MCF 10A (cell line): Measurements from ENCODE around the gene MISFA. TPM values are rescaled to one million over a fixed set of nuclear protein-coding genes. Genes with fewer than 3 reads are reported as not detected.

Experiments
- BruUV-seq: library from RNA; stranded (reverse); fragments of 400-500 nt; replicated peaks from 2 replicates; lab custom pipeline; 2021; lab: Mats Ljungman, UMichigan
- CTCF ChIA-PET: fragments of 300-600 bp; sonication (Branson Sonifier 250); formaldehyde crosslinking; extraction: SDS; loops from one replicate; lab custom pipeline; 2021; ENCODE audit warnings: antibody characterized with exemption, inconsistent platforms; lab: Yijun Ruan, JAX
- POLR2A ChIA-PET: fragments of 300-600, 350-650 bp; sonication (Branson Sonifier 250); formaldehyde crosslinking; extraction: SDS; loops from one replicate; lab custom pipeline; 2020; ENCODE audit warnings: antibody characterized with exemption, inconsistent platforms; lab: Yijun Ruan, JAX
- DNase-seq: peaks from one replicate; pipeline ENCODE4 v3.0.0-alpha.2; 2018; ENCODE audit not compliant: unreplicated experiment
- H3K27ac Mint-ChIP-seq: one replicate; pipeline ENCODE4 v1.8.0; 2022; ENCODE audit warnings: mild to moderate bottlenecking, low read depth, mixed read lengths; ENCODE audit not compliant: unreplicated experiment
- H3K27me3 Mint-ChIP-seq: one replicate; pipeline ENCODE4 v1.8.0; 2022; ENCODE audit warnings: mixed read lengths; ENCODE audit not compliant: insufficient read depth, unreplicated experiment
- H3K36me3 Mint-ChIP-seq: one replicate; pipeline ENCODE4 v1.8.0; 2022; ENCODE audit warnings: mild to moderate bottlenecking, moderate library complexity, mixed read lengths; ENCODE audit not compliant: insufficient read depth, unreplicated experiment
- H3K4me1 Mint-ChIP-seq: one replicate; pipeline ENCODE4 v1.8.0; 2022; ENCODE audit warnings: mixed read lengths; ENCODE audit not compliant: insufficient read depth, unreplicated experiment
- H3K4me3 Mint-ChIP-seq: one replicate; pipeline ENCODE4 v1.8.0; 2022; ENCODE audit warnings: mild to moderate bottlenecking, moderate library complexity, mixed read lengths; ENCODE audit not compliant: unreplicated experiment
- H3K9me3 Mint-ChIP-seq: one replicate; pipeline ENCODE4 v1.8.0; 2022; ENCODE audit warnings: mixed read lengths; ENCODE audit not compliant: unreplicated experiment
- intact Hi-C: fragments of 100-400 bp; cut with micrococcal nuclease; formaldehyde crosslinking; loops from 2 replicates; pipeline ENCODE4 v1.14.1; 2022
- total RNA-seq: library from RNA; stranded (reverse); gene quantifications from 2 replicates; pipeline ENCODE4 v1.2.3, GENCODE V29; 2022
- TF ChIP-seq, protein P1 (sequence below): fragments of 200-600 bp; IDR thresholded peaks from one replicate; pipeline ENCODE4 v1.8.0; 2022; ENCODE audit warnings: antibody characterized with exemption, mild to moderate bottlenecking; ENCODE audit not compliant: unreplicated experiment

Gene MISFA
- total RNA-seq, 1 experiment from 2014 or later: 2.4 TPM

DNA sequence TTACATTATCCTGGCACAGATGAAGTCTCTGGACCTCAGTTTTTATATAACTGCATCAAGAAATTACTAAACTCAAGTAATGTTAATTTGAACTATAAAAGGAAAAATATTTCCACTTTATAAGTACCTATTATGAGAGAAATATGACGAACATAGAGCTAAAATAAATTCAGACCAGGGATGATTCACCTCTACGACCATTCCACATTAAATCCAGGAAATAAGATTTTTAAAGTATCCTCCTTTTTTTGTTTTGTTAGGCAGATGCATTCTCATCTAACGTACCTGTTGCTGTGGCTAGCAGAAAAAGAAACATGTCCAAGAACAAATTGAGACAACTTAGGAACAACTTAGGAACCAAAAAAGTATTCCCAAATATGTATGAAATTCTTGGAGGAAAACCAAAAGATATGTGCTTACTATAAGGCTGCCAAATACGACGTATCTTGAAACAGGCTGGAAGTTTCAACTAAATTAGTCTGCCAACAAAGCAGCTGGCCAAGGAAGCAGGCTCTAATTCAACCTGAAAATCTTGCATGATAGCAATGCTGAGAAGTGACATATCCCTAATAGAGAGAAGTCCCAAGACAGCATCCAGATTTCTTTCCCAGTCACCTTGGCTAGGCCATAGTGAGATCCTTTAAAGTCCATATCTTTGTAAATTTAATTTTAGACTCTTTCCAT, 18.9 kb downstream of the MISFA start:
- peaks cover under 1% of the 10 kb centered on the region for H3K9me3 Mint-ChIP-seq
- intact Hi-C loops: no loop called here
- peaks cover 27% of the 10 kb centered on the region for H3K36me3 Mint-ChIP-seq
- TF ChIP-seq, protein P1, sequence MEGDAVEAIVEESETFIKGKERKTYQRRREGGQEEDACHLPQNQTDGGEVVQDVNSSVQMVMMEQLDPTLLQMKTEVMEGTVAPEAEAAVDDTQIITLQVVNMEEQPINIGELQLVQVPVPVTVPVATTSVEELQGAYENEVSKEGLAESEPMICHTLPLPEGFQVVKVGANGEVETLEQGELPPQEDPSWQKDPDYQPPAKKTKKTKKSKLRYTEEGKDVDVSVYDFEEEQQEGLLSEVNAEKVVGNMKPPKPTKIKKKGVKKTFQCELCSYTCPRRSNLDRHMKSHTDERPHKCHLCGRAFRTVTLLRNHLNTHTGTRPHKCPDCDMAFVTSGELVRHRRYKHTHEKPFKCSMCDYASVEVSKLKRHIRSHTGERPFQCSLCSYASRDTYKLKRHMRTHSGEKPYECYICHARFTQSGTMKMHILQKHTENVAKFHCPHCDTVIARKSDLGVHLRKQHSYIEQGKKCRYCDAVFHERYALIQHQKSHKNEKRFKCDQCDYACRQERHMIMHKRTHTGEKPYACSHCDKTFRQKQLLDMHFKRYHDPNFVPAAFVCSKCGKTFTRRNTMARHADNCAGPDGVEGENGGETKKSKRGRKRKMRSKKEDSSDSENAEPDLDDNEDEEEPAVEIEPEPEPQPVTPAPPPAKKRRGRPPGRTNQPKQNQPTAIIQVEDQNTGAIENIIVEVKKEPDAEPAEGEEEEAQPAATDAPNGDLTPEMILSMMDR: no peak
- DNase-seq: no peak
- H3K4me1 Mint-ChIP-seq: peaks cover 15% of the 10 kb centered on the region
- BruUV-seq: no TSS peak
- peak overlapping the region; percentile 33 for H3K27ac Mint-ChIP-seq
- H3K27me3 Mint-ChIP-seq: no peaks in the 10 kb centered on the region
- CTCF ChIA-PET: interaction anchor here (0.5 to 1.2 kb wide), 5 partner anchors 8 to 235 kb away, joined by 3 to 6 read pairs (median 3); no protein-coding TSS in a partner anchor
- POLR2A ChIA-PET: interaction anchor here (0.7 to 4.2 kb wide), 4 partner anchors 10 to 89 kb away, joined by 3 to 31 read pairs (median 10); partner anchors contain the start of genes SPTY2D1 and UEVLD
- no peak overlapping the region for H3K4me3 Mint-ChIP-seq

DNA sequence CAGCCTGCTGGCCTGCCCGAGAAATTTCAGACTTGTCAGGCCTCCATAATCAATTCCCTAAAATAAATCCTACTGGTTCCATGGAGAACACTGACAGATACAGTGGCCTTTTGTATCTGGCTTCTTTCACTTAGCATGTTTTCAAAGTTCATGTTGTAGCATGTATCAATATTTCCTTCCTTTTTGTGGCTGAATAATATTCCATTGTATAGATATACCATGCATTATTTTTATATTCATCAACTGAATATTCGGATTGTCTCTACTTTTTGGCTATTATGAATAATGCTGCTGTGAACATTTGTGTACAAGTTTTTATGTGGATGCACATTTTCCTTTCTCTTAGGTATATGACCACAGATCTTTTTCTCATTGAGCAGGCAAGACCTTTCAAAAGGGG, 24.1 kb downstream of the MISFA start:
- Mint-ChIP-seq H3K4me3 (no peak overlapping the region), H3K36me3 (no peaks in the 10 kb centered on the region), H3K9me3 (peaks cover 5% of the 10 kb centered on the region), H3K27me3 (no peaks in the 10 kb centered on the region), H3K27ac (no peak overlapping the region), H3K4me1 (peaks cover 15% of the 10 kb centered on the region)
- DNase-seq: no peak
- BruUV-seq: no TSS peak
- CTCF ChIA-PET: interaction anchor here (1.5 kb wide), 1 partner anchor 10 kb away, joined by 4 read pairs; the partner anchor contains the start of gene SPTY2D1
- TF ChIP-seq, protein P1: no peak
- intact Hi-C loops: no loop called here
- POLR2A ChIA-PET: interaction anchor here (1.8 kb wide), 1 partner anchor 10 kb away, joined by 6 read pairs; the partner anchor contains the start of gene SPTY2D1

DNA sequence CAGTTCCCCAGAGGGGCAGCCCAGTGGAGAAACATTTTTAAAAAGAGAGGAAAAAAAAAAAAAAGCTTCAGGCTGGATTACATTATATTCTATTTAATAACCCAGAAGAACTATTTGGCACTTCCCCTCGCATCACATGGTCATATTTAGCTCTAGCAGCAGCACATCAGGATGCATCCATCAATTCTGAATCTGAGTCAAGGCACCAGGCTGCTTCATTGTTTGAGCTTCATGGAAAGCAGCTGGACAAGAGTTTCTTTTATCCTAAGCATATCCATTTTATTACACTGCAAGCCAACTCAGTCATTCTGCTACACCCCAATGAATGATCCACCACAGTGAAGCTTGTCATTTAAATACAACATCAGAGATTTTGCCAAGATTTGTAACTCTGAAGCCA, 24.6 kb downstream of the MISFA start:
- BruUV-seq: no TSS peak
- Mint-ChIP-seq H3K4me3 (no peak overlapping the region), H3K27ac (no peak overlapping the region), H3K36me3 (no peaks in the 10 kb centered on the region), H3K9me3 (peaks cover 5% of the 10 kb centered on the region), H3K27me3 (no peaks in the 10 kb centered on the region), H3K4me1 (peaks cover 12% of the 10 kb centered on the region)
- ChIA-PET POLR2A (interaction anchor here (1.8 kb wide), 1 partner anchor 10 kb away, joined by 6 read pairs; the partner anchor contains the start of gene SPTY2D1), CTCF (interaction anchor here (0.7 to 1.5 kb wide), 2 partner anchors 10 to 119 kb away, joined by 4 to 5 read pairs; partner anchors contain the start of gene SPTY2D1)
- DNase-seq: no peak
- TF ChIP-seq, protein P1: no peak
- intact Hi-C loops: no loop called here

DNA sequence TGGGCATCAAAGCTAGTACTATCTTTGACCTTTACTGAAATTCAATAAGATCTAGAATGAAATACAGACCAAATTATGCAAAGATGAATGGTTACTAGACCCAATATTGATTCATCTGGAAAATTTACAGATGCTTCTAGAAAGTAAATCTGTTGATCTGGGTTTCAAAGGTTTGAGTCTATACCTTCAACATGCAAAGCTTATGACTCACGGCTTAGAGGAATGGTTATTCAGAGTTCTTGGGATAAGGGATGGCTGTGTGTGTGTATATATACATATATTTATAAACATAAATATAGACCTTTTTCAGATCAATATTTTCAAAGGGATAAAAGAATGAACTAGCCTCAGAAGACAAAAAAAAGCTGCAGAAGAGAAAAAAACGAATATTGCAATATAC, 33.3 kb downstream of the MISFA start:
- Mint-ChIP-seq H3K4me1 (peaks cover 24% of the 10 kb centered on the region), H3K27me3 (no peaks in the 10 kb centered on the region), H3K4me3 (peak overlapping the region; percentile 91), H3K9me3 (no peaks in the 10 kb centered on the region), H3K27ac (peak overlapping the region; percentile 99), H3K36me3 (no peaks in the 10 kb centered on the region)
- DNase-seq: no peak
- no TSS peak for BruUV-seq
- ChIA-PET POLR2A (interaction anchor here (0.6 to 5.3 kb wide), 14 partner anchors 14 to 260 kb away, joined by 3 to 64 read pairs (median 6); partner anchors contain the start of genes LDHA, TSG101 and UEVLD), CTCF (interaction anchor here (0.6 to 1.9 kb wide), 8 partner anchors 12 to 188 kb away, joined by 3 to 9 read pairs (median 4); no protein-coding TSS in a partner anchor)
- intact Hi-C loops: loop anchor here (10.0 kb wide), 1 partner anchor 88 kb away; no protein-coding TSS in a partner anchor
- TF ChIP-seq, protein P1: no peak
